ENCODE measurements around the gene PRG2.
"Not testable (repeated sequence)": the region's sequence is repeated elsewhere in the genome, so short reads cannot be mapped to it uniquely, and the experiment has no call there.

Gene PRG2

GRCh38 chr11:57418131-57418530 is 27.7 kb upstream of the PRG2 start:
- no peak for DNase-seq

GRCh38 chr11:57417056-57417455 is 26.6 kb upstream of the PRG2 start:
- DNase-seq, result no peak

- no peak for DNase-seq
These were observed 26.0 kb upstream of the PRG2 start for GRCh38 chr11:57416436-57416835.

- no peak for DNase-seq
These were observed 24.3 kb upstream of the PRG2 start for GRCh38 chr11:57414612-57415212.

GRCh38 chr11:57413681-57414080 is 23.2 kb upstream of the PRG2 start:
- no peak for DNase-seq

- no peak for DNase-seq
These were observed 19.8 kb upstream of the PRG2 start for GRCh38 chr11:57410287-57410686.

GRCh38 chr11:57409321-57410100 is 19.1 kb upstream of the PRG2 start:
- no peak for DNase-seq

GRCh38 chr11:57408771-57409170 is 18.3 kb upstream of the PRG2 start:
- DNase-seq, result no peak

GRCh38 chr11:57407941-57408475 is 17.6 kb upstream of the PRG2 start:
- DNase-seq, result no peak

- no peak for DNase-seq
These were observed 16.8 kb upstream of the PRG2 start for GRCh38 chr11:57407010-57407920.

GRCh38 chr11:57406337-57406904 is 16.0 kb upstream of the PRG2 start:
- no peak for DNase-seq

GRCh38 chr11:57405271-57405860 is 14.9 kb upstream of the PRG2 start:
- no peak for DNase-seq

GRCh38 chr11:57403802-57404147 is 13.3 kb upstream of the PRG2 start:
- DNase-seq, result no peak

- not testable (repeated sequence) for DNase-seq
These were observed 12.8 kb upstream of the PRG2 start for GRCh38 chr11:57403003-57403801.

GRCh38 chr11:57402188-57403002 is 11.9 kb upstream of the PRG2 start:
- DNase-seq, result no peak

- DNase-seq, result no peak
These were observed 9.6 kb upstream of the PRG2 start for GRCh38 chr11:57399972-57400578.

GRCh38 chr11:57399221-57399620 is 8.8 kb upstream of the PRG2 start:
- no peak for DNase-seq

GRCh38 chr11:57397394-57397990 is 7.0 kb upstream of the PRG2 start:
- DNase-seq, result no peak

GRCh38 chr11:57396744-57397143 is 6.3 kb upstream of the PRG2 start:
- no peak for DNase-seq

Measured in activated gamma-delta T cell (primary cell).